CD14-positive monocyte (primary cell): ENCODE data around the gene NTMT2. TPM values are rescaled to one million over a fixed set of nuclear protein-coding genes. Genes with fewer than 3 reads are reported as not detected.

Source experiments
- DNase-seq, 3 donors: peaks; one replicate each; pipeline ENCODE4 v3.0.0-alpha.2; 2011 to 2022
- H2AFZ ChIP-seq: 2 replicates; pipeline ENCODE4 v1.6.0; 2012; ENCODE audit warnings: mild to moderate bottlenecking, low read depth, low read length, inconsistent platforms; ENCODE audit not compliant: insufficient read depth, poor library complexity, severe bottlenecking
- H3K27ac ChIP-seq, 2 donors: 1 replicate in 1 of 2; 2 replicates in 1 of 2; pipeline ENCODE4 v1.5.1; 2012 to 2013; ENCODE audit warnings: low read length in 2 of 2, control low read depth in 1 of 2, inconsistent platforms in 1 of 2, low read depth in 1 of 2, mild to moderate bottlenecking in 1 of 2
- H3K27me3 ChIP-seq, 2 donors: one replicate each; pipeline versions ENCODE4 v1.6.0 to v1.6.1; 2011 to 2013; ENCODE audit warnings: low read length in 2 of 2; ENCODE audit not compliant: control insufficient read depth in 2 of 2, insufficient read depth in 2 of 2
- H3K36me3 ChIP-seq, 2 donors: replicated peaks in 1 of 2; 1 replicate in 1 of 2; 2 replicates in 1 of 2; pipeline versions ENCODE4 v1.5.1 to v1.6.1; 2012 to 2013; ENCODE audit warnings: low read length in 2 of 2, control low read depth in 1 of 2, inconsistent platforms in 1 of 2, mild to moderate bottlenecking in 1 of 2; ENCODE audit not compliant: insufficient read depth in 2 of 2, control insufficient read depth in 1 of 2
- H3K4me1 ChIP-seq, 2 donors: 1 replicate in 1 of 2; 2 replicates in 1 of 2; pipeline versions ENCODE4 v1.5.1 to v1.6.1; 2012 to 2013; ENCODE audit warnings: low read length in 2 of 2, control low read depth in 1 of 2, inconsistent platforms in 1 of 2, mild to moderate bottlenecking in 1 of 2, moderate library complexity in 1 of 2; ENCODE audit not compliant: insufficient read depth in 2 of 2, control insufficient read depth in 1 of 2
- H3K4me2 ChIP-seq: replicated peaks from 2 replicates; pipeline ENCODE3; 2012; ENCODE audit warnings: low read length, moderate library complexity, mild to moderate bottlenecking; ENCODE audit not compliant: poor library complexity, severe bottlenecking; ENCODE audit errors: extremely low read depth
- H3K4me3 ChIP-seq, 3 experiments: fragments of 200-600 bp in 1 of 3; sonication (generic) in 1 of 3; replicated peaks in 1 of 3; 1 replicate in 2 of 3; 2 replicates in 1 of 3; pipeline ENCODE4 v1.5.1; 2011 to 2013; ENCODE audit warnings: low read length in 3 of 3, mild to moderate bottlenecking in 3 of 3, control low read depth in 2 of 3, low read depth in 2 of 3, inconsistent platforms in 1 of 3, moderate library complexity in 1 of 3
- H3K79me2 ChIP-seq: 2 replicates; pipeline ENCODE4 v1.6.0; 2012; ENCODE audit warnings: mild to moderate bottlenecking, control low read depth, inconsistent platforms, low read length, moderate library complexity; ENCODE audit not compliant: insufficient read depth
- H3K9ac ChIP-seq: 2 replicates; pipeline ENCODE4 v1.6.0; 2017; ENCODE audit warnings: low read length, mild to moderate bottlenecking; ENCODE audit not compliant: insufficient read depth, poor library complexity, severe bottlenecking
- H3K9me3 ChIP-seq, 2 donors: replicated peaks in 1 of 2; 1 replicate in 1 of 2; 2 replicates in 1 of 2; pipeline versions ENCODE4 v1.5.1 to v1.6.1; 2012 to 2013; ENCODE audit warnings: low read length in 2 of 2, control low read depth in 1 of 2; ENCODE audit not compliant: control insufficient read depth in 1 of 2, insufficient read depth in 1 of 2
- H4K20me1 ChIP-seq: 2 replicates; pipeline ENCODE4 v1.6.0; 2012; ENCODE audit warnings: mild to moderate bottlenecking, low read length, control low read depth, moderate library complexity; ENCODE audit not compliant: insufficient read depth
- H3K27ac Mint-ChIP-seq, 7 donors: one replicate each; pipeline ENCODE4 v1.8.0; 2020; ENCODE audit warnings: mild to moderate bottlenecking in 7 of 7, mixed read lengths in 7 of 7, moderate library complexity in 6 of 7, inconsistent platforms in 2 of 7
- H3K27me3 Mint-ChIP-seq, 3 donors: one replicate each; pipeline ENCODE4 v1.8.0; 2021 to 2022; ENCODE audit warnings: low read depth in 3 of 3, mild to moderate bottlenecking in 3 of 3, mixed read lengths in 3 of 3, moderate library complexity in 3 of 3, inconsistent platforms in 1 of 3
- H3K36me3 Mint-ChIP-seq, 2 donors: one replicate each; pipeline ENCODE4 v1.8.0; 2020; ENCODE audit warnings: mixed read lengths in 2 of 2, inconsistent platforms in 1 of 2, mild to moderate bottlenecking in 1 of 2
- H3K4me1 Mint-ChIP-seq: one replicate; pipeline ENCODE4 v1.8.0; 2020; ENCODE audit warnings: mild to moderate bottlenecking, mixed read lengths
- H3K4me3 Mint-ChIP-seq, 2 donors: one replicate each; pipeline ENCODE4 v1.8.0; 2020; ENCODE audit warnings: mild to moderate bottlenecking in 2 of 2, mixed read lengths in 2 of 2, moderate library complexity in 1 of 2
- H3K9me3 Mint-ChIP-seq, 7 donors: one replicate each; pipeline ENCODE4 v1.8.0; 2020 to 2022; ENCODE audit warnings: mixed read lengths in 7 of 7, mild to moderate bottlenecking in 6 of 7, moderate library complexity in 6 of 7, inconsistent platforms in 2 of 7
- WGBS: methylation state at CpG from one replicate; pipeline ENCODE4 v1.1.5; 2013; ENCODE audit warnings: missing lambda C conversion rate; ENCODE audit not compliant: insufficient coverage; 5-methylcytosine and 5-hydroxymethylcytosine counted together
- intact Hi-C, 2 donors: fragments of 100-400 bp; cut with micrococcal nuclease; formaldehyde crosslinking; loops; one replicate each; pipeline versions ENCODE4 v1.15.0 to v1.15.1; 2023
- polyA minus RNA-seq: library from RNA; depleted of rRNA, polyadenylated mRNA; stranded (reverse); fragments of >200 nt; gene quantifications from 2 replicates; pipeline ENCODE4 v1.2.3, GENCODE V29; 2012
- polyA plus RNA-seq, 3 donors: library from polyadenylated mRNA; depleted of rRNA in 1 of 3; unstranded in 2 of 3; stranded (reverse) in 1 of 3; fragments of 300-500 nt in 2 of 3; fragments of >200 nt in 1 of 3; fragmentation: Illumina TruSeq in 2 of 3; gene quantifications; 1 replicate in 2 of 3; 2 replicates in 1 of 3; pipeline ENCODE4 v1.2.3, GENCODE V29; 2012 to 2021
- total RNA-seq, 12 experiments: library from RNA in 1 of 12; stranded (reverse) in 1 of 12; fragments of 120-200 nt in 1 of 12; gene quantifications; one replicate each; pipeline ENCODE4 v1.2.4 and lab custom pipeline; 2013 to 2026; ENCODE audit warnings: mixed read lengths in 6 of 12, inconsistent platforms in 1 of 12
- TF ChIP-seq, protein P1 (sequence below): fragments of 200-600 bp; IDR thresholded peaks from one replicate; pipeline ENCODE4 v1.8.0; 2022; ENCODE audit warnings: antibody characterized with exemption, mild to moderate bottlenecking

Gene NTMT2
- total RNA-seq (2013) = not detected
- polyA plus RNA-seq (not detected), polyA minus RNA-seq (not detected in 2 replicates), total RNA-seq (lab: John Stamatoyannopoulos, UW) (0 to 0.90 (median 0.04) reads per million in 11 experiments)

- TF ChIP-seq, protein P1, sequence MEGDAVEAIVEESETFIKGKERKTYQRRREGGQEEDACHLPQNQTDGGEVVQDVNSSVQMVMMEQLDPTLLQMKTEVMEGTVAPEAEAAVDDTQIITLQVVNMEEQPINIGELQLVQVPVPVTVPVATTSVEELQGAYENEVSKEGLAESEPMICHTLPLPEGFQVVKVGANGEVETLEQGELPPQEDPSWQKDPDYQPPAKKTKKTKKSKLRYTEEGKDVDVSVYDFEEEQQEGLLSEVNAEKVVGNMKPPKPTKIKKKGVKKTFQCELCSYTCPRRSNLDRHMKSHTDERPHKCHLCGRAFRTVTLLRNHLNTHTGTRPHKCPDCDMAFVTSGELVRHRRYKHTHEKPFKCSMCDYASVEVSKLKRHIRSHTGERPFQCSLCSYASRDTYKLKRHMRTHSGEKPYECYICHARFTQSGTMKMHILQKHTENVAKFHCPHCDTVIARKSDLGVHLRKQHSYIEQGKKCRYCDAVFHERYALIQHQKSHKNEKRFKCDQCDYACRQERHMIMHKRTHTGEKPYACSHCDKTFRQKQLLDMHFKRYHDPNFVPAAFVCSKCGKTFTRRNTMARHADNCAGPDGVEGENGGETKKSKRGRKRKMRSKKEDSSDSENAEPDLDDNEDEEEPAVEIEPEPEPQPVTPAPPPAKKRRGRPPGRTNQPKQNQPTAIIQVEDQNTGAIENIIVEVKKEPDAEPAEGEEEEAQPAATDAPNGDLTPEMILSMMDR = no peak
- H3K27me3 ChIP-seq = no peaks in the 10 kb centered on the region
- Mint-ChIP-seq H3K27ac (no peak within 1 kb of the TSS), H3K4me1 (no peaks in the 10 kb centered on the region), H3K27me3 (peaks cover 0 to 2% (median 1%) of the 10 kb centered on the region in 3 donors), H3K36me3 (no peaks in the 10 kb centered on the region), H3K9me3 (peaks cover 0 to 21% (median 4%) of the 10 kb centered on the region in 7 donors), H3K4me3 (no peak within 1 kb of the TSS)
- whole genome bisulfite sequencing = 50% methylated on average over 2 of the region's 8 CpGs
- H3K79me2 ChIP-seq = no peaks in the 10 kb centered on the region
- H3K36me3 ChIP-seq = no peaks in the 10 kb centered on the region
- H2AFZ ChIP-seq = no peak within 1 kb of the TSS
- no peak within 1 kb of the TSS for H3K27ac ChIP-seq
- H3K9ac ChIP-seq = no peak within 1 kb of the TSS
- no peak within 1 kb of the TSS for H3K4me3 ChIP-seq
- H3K4me2 ChIP-seq = no peak within 1 kb of the TSS
- no peaks in the 10 kb centered on the region for H4K20me1 ChIP-seq
- DNase-seq = no peak
- H3K9me3 ChIP-seq = no peaks in the 10 kb centered on the region
- no peaks in the 10 kb centered on the region for H3K4me1 ChIP-seq
- intact Hi-C loops = no loop called here
These were observed at the start of gene NTMT2 for GRCh38 chr1:170145770-170146676. Gene NTMT2, plus strand, starts transcription at chr1:170145959. Its CDS starts 149 bp downstream, at chr1:170146108.

- H3K27ac ChIP-seq = no peak overlapping the region
- peaks cover 3 to 12% (median 7%) of the 10 kb centered on the region in 7 donors for H3K9me3 Mint-ChIP-seq
- no peaks in the 10 kb centered on the region for H3K27me3 ChIP-seq
- H3K4me3 ChIP-seq = no peak overlapping the region
- H3K9me3 ChIP-seq = peaks cover 0 to 3% of the 10 kb centered on the region in 2 donors
- no peak overlapping the region for H3K9ac ChIP-seq
- no peaks in the 10 kb centered on the region for H3K79me2 ChIP-seq
- H2AFZ ChIP-seq = no peak overlapping the region
- intact Hi-C loops = no loop called here
- TF ChIP-seq, protein P1 = no peak
- no peaks in the 10 kb centered on the region for H3K36me3 ChIP-seq
- no peaks in the 10 kb centered on the region for H3K4me1 Mint-ChIP-seq
- H3K27me3 Mint-ChIP-seq = peaks cover 0 to 2% (median 1%) of the 10 kb centered on the region in 3 donors
- no peak overlapping the region for H3K27ac Mint-ChIP-seq
- no peak overlapping the region for H3K4me2 ChIP-seq
- H3K36me3 Mint-ChIP-seq = no peaks in the 10 kb centered on the region
- H4K20me1 ChIP-seq = no peaks in the 10 kb centered on the region
- H3K4me3 Mint-ChIP-seq = no peak overlapping the region
- no peaks in the 10 kb centered on the region for H3K4me1 ChIP-seq
- no peak for DNase-seq
These were observed 49.6 kb upstream of the NTMT2 start for GRCh38 chr1:170095976-170096748.
